D721Med (cell line): Measurements from ENCODE around the gene CTTN.

Experiments
- DNase-seq: peaks from one replicate; pipeline ENCODE4 v3.0.0; 2011; ENCODE audit warnings: low spot score; ENCODE audit not compliant: insufficient read length
- FAIRE-seq: peaks from 2 replicates; lab custom pipeline; 2011; peaks lifted over from hg19 to GRCh38; lab: Jason Lieb, UNC
- TF ChIP-seq, protein P1 (sequence below): IDR thresholded peaks from 2 replicates; pipeline ENCODE4 v1.5.1; 2012; ENCODE audit warnings: mild to moderate bottlenecking, control low read depth; ENCODE audit not compliant: insufficient read depth; ENCODE audit errors: missing control alignments

CTTN gene

GRCh38 chr11:70483077-70483861 is 84.9 kb downstream of the CTTN start:
- TF ChIP-seq, protein P1, sequence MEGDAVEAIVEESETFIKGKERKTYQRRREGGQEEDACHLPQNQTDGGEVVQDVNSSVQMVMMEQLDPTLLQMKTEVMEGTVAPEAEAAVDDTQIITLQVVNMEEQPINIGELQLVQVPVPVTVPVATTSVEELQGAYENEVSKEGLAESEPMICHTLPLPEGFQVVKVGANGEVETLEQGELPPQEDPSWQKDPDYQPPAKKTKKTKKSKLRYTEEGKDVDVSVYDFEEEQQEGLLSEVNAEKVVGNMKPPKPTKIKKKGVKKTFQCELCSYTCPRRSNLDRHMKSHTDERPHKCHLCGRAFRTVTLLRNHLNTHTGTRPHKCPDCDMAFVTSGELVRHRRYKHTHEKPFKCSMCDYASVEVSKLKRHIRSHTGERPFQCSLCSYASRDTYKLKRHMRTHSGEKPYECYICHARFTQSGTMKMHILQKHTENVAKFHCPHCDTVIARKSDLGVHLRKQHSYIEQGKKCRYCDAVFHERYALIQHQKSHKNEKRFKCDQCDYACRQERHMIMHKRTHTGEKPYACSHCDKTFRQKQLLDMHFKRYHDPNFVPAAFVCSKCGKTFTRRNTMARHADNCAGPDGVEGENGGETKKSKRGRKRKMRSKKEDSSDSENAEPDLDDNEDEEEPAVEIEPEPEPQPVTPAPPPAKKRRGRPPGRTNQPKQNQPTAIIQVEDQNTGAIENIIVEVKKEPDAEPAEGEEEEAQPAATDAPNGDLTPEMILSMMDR, result no peak
- DNase-seq, result no peak
- no peak for FAIRE-seq

GRCh38 chr11:70483917-70484316 is 85.6 kb downstream of the CTTN start:
- no peak for DNase-seq
- TF ChIP-seq, protein P1, result no peak
- FAIRE-seq, result no peak

DNA sequence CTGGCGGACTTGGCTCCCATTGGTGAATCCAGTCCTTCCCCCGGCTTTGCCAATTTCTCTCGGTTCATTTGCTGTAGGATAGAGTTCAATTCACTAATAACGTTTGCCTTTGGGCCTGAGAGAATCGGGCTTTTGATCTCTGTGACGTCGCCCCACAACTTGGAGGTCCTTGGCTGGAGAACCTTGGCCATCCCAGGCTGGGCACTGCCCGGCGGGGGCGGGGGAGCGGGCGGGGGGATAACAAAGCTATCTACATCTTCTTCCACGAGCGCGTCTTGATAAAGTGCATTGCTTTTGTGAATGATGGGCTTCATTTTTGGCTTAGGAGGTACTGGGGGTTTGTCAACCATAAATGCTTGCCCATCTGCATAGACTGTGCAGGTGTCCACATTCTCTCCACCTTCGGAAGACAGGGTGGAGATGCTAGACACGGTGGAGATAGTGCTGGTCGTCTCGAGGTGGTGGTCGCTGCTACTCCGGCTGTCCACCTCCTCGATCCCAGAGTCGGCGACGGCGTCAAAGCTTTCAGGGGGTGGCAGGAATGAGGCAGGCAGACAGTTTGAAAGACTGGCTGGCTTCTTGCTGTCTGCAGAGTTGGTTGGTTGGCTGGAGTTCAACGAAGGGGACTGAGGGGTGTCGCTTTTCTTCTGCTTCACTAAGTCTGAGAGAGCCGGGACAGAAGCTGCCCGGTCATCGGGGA is 87.1 kb downstream of the CTTN start:
- DNase-seq, result no peak
- FAIRE-seq, result no peak
- TF ChIP-seq, protein P1, result no peak

- TF ChIP-seq, protein P1, result no peak
- DNase-seq (no peak), FAIRE-seq (no peak)
These were observed 87.7 kb downstream of the CTTN start for GRCh38 chr11:70486026-70486415.
